Endothelial cell of umbilical vein (primary cell): Measurements from ENCODE around the gene RNU1-3. TPM values are rescaled to one million over a fixed set of nuclear protein-coding genes. Genes with fewer than 3 reads are reported as not detected.
A peak's percentile ranks its signal among the peaks of the same experiment; 100 is the strongest.
"Not testable (repeated sequence)": the region's sequence is repeated elsewhere in the genome, so short reads cannot be mapped to it uniquely, and the experiment has no call there.

Experiments
- BruUV-seq: library from RNA; stranded (reverse); fragments of 400-500 nt; replicated peaks from 2 replicates; lab custom pipeline; 2021; lab: Mats Ljungman, UMichigan
- CTCF ChIA-PET: fragments of 300-600, 350-600 bp; sonication (Branson Sonifier 250); formaldehyde crosslinking; loops from one replicate; lab custom pipeline; 2021; ENCODE audit warnings: antibody characterized with exemption, inconsistent platforms; lab: Charles Lee
- POLR2A ChIA-PET: fragments of 300-600, 350-600 bp; sonication (Branson Sonifier 250); formaldehyde crosslinking; loops from one replicate; lab custom pipeline; 2021; ENCODE audit warnings: antibody characterized with exemption, inconsistent platforms; lab: Charles Lee
- DNase-seq: peaks from one replicate; pipeline ENCODE4 v3.0.0-alpha.2; 2011; ENCODE audit warnings: low read depth, low spot score
- FAIRE-seq: peaks from 2 replicates; lab custom pipeline; 2011; peaks lifted over from hg19 to GRCh38; lab: Jason Lieb, UNC
- H2AFZ ChIP-seq: 2 replicates; pipeline ENCODE4 v1.6.0; 2012; ENCODE audit warnings: low read depth, low read length, control low read depth, inconsistent platforms
- H3K27ac ChIP-seq: 2 replicates; pipeline ENCODE4 v1.5.1; 2011; ENCODE audit warnings: low read depth, mild to moderate bottlenecking, control low read depth, low read length, moderate library complexity; ENCODE audit not compliant: insufficient read depth
- H3K27me3 ChIP-seq, 2 experiments: 2 replicates each; pipeline versions ENCODE4 v1.6.0 to v1.6.1; 2011; ENCODE audit warnings: low read length in 2 of 2, mixed read lengths in 1 of 2; ENCODE audit not compliant: control insufficient read depth in 2 of 2, insufficient read depth in 2 of 2
- H3K36me3 ChIP-seq, 2 experiments: 2 replicates in 1 of 2; 3 replicates in 1 of 2; pipeline ENCODE4 v1.5.1; 2011; ENCODE audit warnings: low read length in 2 of 2, mild to moderate bottlenecking in 1 of 2, moderate library complexity in 1 of 2; ENCODE audit not compliant: control insufficient read depth in 2 of 2, insufficient read depth in 2 of 2; ENCODE audit errors: extremely low read depth in 1 of 2
- H3K4me1 ChIP-seq: 3 replicates; pipeline ENCODE4 v1.5.1; 2011; ENCODE audit warnings: mild to moderate bottlenecking, low read length; ENCODE audit not compliant: control insufficient read depth, insufficient read depth; ENCODE audit errors: extremely low read depth
- H3K4me2 ChIP-seq: 2 replicates; pipeline ENCODE4 v1.6.1; 2011; ENCODE audit warnings: low read length, control low read depth, mixed read lengths; ENCODE audit not compliant: insufficient read depth
- H3K4me3 ChIP-seq, 3 experiments: fragments of 200-600 bp in 1 of 3; sonication (generic), shearing (Covaris generic) in 1 of 3; replicated peaks in 1 of 3; 2 replicates each; pipeline ENCODE4 v1.5.1; 2011 to 2016; ENCODE audit warnings: control low read depth in 3 of 3, low read length in 3 of 3, mild to moderate bottlenecking in 2 of 3, inconsistent platforms in 1 of 3, low read depth in 1 of 3, moderate library complexity in 1 of 3; ENCODE audit not compliant: insufficient read depth in 1 of 3
- H3K79me2 ChIP-seq: 2 replicates; pipeline ENCODE4 v1.6.0; 2012; ENCODE audit warnings: low read length, inconsistent platforms; ENCODE audit not compliant: control insufficient read depth, insufficient read depth
- H3K9ac ChIP-seq: replicated peaks from 2 replicates; pipeline ENCODE3; 2011; ENCODE audit warnings: low read length, control low read depth; ENCODE audit not compliant: insufficient read depth; ENCODE audit errors: extremely low read depth
- H3K9me1 ChIP-seq: replicated peaks from 3 replicates; pipeline ENCODE4 v1.6.0; 2011; ENCODE audit warnings: mild to moderate bottlenecking, low read length; ENCODE audit not compliant: control insufficient read depth, insufficient read depth; ENCODE audit errors: extremely low read depth
- H3K9me3 ChIP-seq: replicated peaks from 2 replicates; pipeline ENCODE4 v1.5.1; 2012; ENCODE audit warnings: low read length, inconsistent platforms; ENCODE audit not compliant: control insufficient read depth, insufficient read depth
- H4K20me1 ChIP-seq: replicated peaks from 2 replicates; pipeline ENCODE3; 2011; ENCODE audit warnings: mild to moderate bottlenecking, low read length; ENCODE audit not compliant: control insufficient read depth, insufficient read depth; ENCODE audit errors: extremely low read depth
- dilution Hi-C: fragments of 300-500 bp; cut with MboI; formaldehyde crosslinking; loops from one replicate; pipeline ENCODE4 v1.15.0; 2019; ENCODE audit warnings: low sequenced_read_pairs; ENCODE audit not compliant: extremely low pct_ligation_motif_present
- intact Hi-C: fragments of 100-400 bp; cut with micrococcal nuclease; formaldehyde crosslinking; loops from one replicate; pipeline ENCODE4 v1.10.0; 2022
- polyA plus RNA-seq, 4 experiments: library from polyadenylated mRNA; depleted of rRNA in 3 of 4; stranded (reverse) in 3 of 4; unstranded in 1 of 4; fragments of >200 nt; gene quantifications; 2 replicates each; pipeline versions ENCODE4 v1.2.1 to v1.2.3, GENCODE V29; 2011 to 2012; ENCODE audit warnings: missing spikeins in 1 of 4
- total RNA-seq: library from RNA; stranded (reverse); gene quantifications from 2 replicates; pipeline ENCODE4 v1.2.3, GENCODE V29; 2021

Gene RNU1-3
- total and polyA plus RNA-seq, 2 donors (not counting 3 experiments of a cell fraction or from before 2014, with no cell fraction given): 206 to 1,319 TPM

- DNase-seq, intact Hi-C loops, H3K9ac ChIP-seq, H3K4me2 ChIP-seq, H4K20me1 ChIP-seq, dilution Hi-C loops, H3K4me1 ChIP-seq, CTCF ChIA-PET, H3K27ac ChIP-seq, H3K4me3 ChIP-seq, H3K9me3 ChIP-seq, BruUV-seq, H2AFZ ChIP-seq, FAIRE-seq, POLR2A ChIA-PET, H3K9me1 ChIP-seq, H3K36me3 ChIP-seq, H3K27me3 ChIP-seq: not testable (repeated sequence)
- peaks cover 17% of the 10 kb centered on the region for H3K79me2 ChIP-seq
Observed at GRCh38 chr1:16646061-16646664, 20.6 kb downstream of the RNU1-3 start.

DNA sequence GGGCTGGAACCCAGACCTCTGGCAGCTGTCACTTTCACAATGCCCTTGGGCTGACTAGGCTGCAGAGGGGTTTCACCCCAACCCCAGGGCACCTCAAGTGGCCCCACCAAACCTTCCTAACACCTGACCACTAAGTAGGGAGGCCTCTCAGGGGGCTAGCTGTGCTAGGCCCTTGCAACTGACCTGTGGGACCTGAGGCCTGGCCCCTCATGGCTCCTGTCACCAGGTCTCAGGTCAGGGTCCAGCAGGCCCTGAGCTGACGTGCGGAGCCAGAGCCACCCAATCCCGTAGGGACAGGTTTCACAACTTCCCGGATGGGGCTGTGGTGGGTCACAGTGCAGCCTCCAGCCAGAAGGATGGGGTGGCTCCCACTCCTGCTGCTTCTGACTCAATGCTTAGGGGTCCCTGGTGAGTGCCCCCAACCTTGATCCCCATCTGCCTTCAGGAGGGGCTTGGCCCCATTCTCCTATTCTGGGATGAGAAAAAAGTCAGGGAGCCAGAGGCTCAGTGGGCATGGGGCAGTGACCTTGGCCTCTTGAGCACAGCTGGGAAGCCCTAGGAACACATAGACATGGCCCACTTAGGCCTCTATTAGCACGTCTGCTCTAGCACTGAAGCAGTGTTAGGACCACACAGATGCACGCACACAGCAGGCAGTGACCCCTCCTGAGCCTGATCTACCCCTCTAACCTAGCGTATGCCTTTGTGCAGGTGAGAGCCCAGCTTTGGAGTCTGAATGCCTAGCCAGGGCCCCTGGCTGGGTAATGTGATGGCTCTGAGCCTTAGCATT is 21.3 kb downstream of the RNU1-3 start:
- H3K27me3 ChIP-seq, H3K4me3 ChIP-seq, POLR2A ChIA-PET, dilution Hi-C loops, H3K36me3 ChIP-seq, H4K20me1 ChIP-seq, H3K9me3 ChIP-seq, H3K27ac ChIP-seq, H3K9ac ChIP-seq, DNase-seq, H3K9me1 ChIP-seq, H3K4me1 ChIP-seq, BruUV-seq, FAIRE-seq: not testable (repeated sequence)
- Histone ChIP-seq H3K79me2 (peaks cover 17% of the 10 kb centered on the region), H2AFZ (peak overlapping the region; percentile 76), H3K4me2 (peak overlapping the region; percentile 34)
- CTCF ChIA-PET: interaction anchor here (1.4 kb wide), 1 partner anchor 25 kb away, joined by 6 read pairs; no protein-coding TSS in a partner anchor
- intact Hi-C loops: loop anchor here (2.0 kb wide), 1 partner anchor 25 kb away; no protein-coding TSS in a partner anchor
